OCI-LY7 (cell line): Measurements from ENCODE around the gene MRPL34. TPM values are rescaled to one million over a fixed set of nuclear protein-coding genes. Genes with fewer than 3 reads are reported as not detected.

Experiments used
- BruUV-seq: library from RNA; stranded (reverse); fragments of 400-500 nt; replicated peaks from 2 replicates; lab custom pipeline; 2021; lab: Mats Ljungman, UMichigan
- CTCF ChIA-PET: fragments of 300-600 bp; sonication (Branson Sonifier 250); formaldehyde crosslinking; loops from one replicate; lab custom pipeline; 2022; ENCODE audit warnings: antibody characterized with exemption; ENCODE audit not compliant: unreplicated experiment; lab: Charles Lee
- POLR2A ChIA-PET: fragments of 300-600 bp; sonication (Branson Sonifier 250); formaldehyde crosslinking; loops from one replicate; lab custom pipeline; 2022; ENCODE audit warnings: antibody characterized with exemption; lab: Charles Lee
- DNase-seq: peaks from one replicate; pipeline ENCODE4 v3.0.0-alpha.2; 2015; ENCODE audit warnings: low spot score
- H2AFZ ChIP-seq: fragments of 200-600 bp; sonication (generic), shearing (Covaris generic); 2 replicates; pipeline ENCODE4 v1.6.1; 2014; ENCODE audit warnings: mild to moderate bottlenecking, antibody characterized with exemption, low read length, moderate library complexity
- H3K27ac ChIP-seq: fragments of 200-600 bp; sonication (generic); 2 replicates; pipeline ENCODE4 v1.5.1; 2014; ENCODE audit warnings: mixed run types, low read depth, mild to moderate bottlenecking, moderate library complexity, low read length, inconsistent platforms; ENCODE audit not compliant: poor library complexity, severe bottlenecking
- H3K36me3 ChIP-seq: fragments of 200-600 bp; sonication (generic); 2 replicates; pipeline ENCODE4 v1.6.1; 2014; ENCODE audit warnings: mild to moderate bottlenecking, antibody characterized with exemption, low read length, moderate library complexity, mixed read lengths; ENCODE audit not compliant: insufficient read depth
- H3K4me1 ChIP-seq: fragments of 200-600 bp; sonication (generic); 2 replicates; pipeline ENCODE4 v1.5.1; 2014; ENCODE audit warnings: mild to moderate bottlenecking, low read length; ENCODE audit not compliant: insufficient read depth, poor library complexity, severe bottlenecking
- H3K4me2 ChIP-seq: fragments of 200-600 bp; sonication (generic); 2 replicates; pipeline ENCODE4 v1.6.1; 2014; ENCODE audit warnings: mild to moderate bottlenecking, low read length
- H3K4me3 ChIP-seq: fragments of 200-600 bp; sonication (generic); 2 replicates; pipeline ENCODE4 v1.5.1; 2014; ENCODE audit warnings: mild to moderate bottlenecking, low read depth, low read length; ENCODE audit not compliant: poor library complexity, severe bottlenecking
- H3K79me2 ChIP-seq: fragments of 200-600 bp; sonication (generic); 2 replicates; pipeline ENCODE4 v1.6.1; 2016; ENCODE audit warnings: low read depth, mild to moderate bottlenecking, low read length, moderate library complexity, mixed read lengths; ENCODE audit not compliant: insufficient read depth
- H3K9me2 ChIP-seq: fragments of 200-600 bp; sonication (generic); 2 replicates; pipeline ENCODE4 v1.6.1; 2016; ENCODE audit warnings: mild to moderate bottlenecking, low read length, mixed read lengths; ENCODE audit not compliant: insufficient read depth
- H3K9me3 ChIP-seq: fragments of 200-600 bp; sonication (generic); 2 replicates; pipeline ENCODE4 v1.6.1; 2014; ENCODE audit warnings: mild to moderate bottlenecking, mixed run types, low read length, mixed read lengths
- H4K20me1 ChIP-seq: fragments of 200-600 bp; sonication (generic); 2 replicates; pipeline ENCODE4 v1.6.1; 2014; ENCODE audit warnings: mild to moderate bottlenecking, antibody characterized with exemption, low read length, moderate library complexity, mixed read lengths; ENCODE audit not compliant: insufficient read depth
- CTCF ChIP-seq: fragments of 200-600 bp; sonication (generic); conservative IDR thresholded peaks from 2 replicates; pipeline ENCODE4 v1.5.1; 2014; ENCODE audit warnings: mild to moderate bottlenecking, antibody characterized with exemption, low read length, moderate library complexity, mixed read lengths
- EZH2phosphoT487 ChIP-seq: fragments of 200-600 bp; sonication (generic); IDR thresholded peaks from 2 replicates; pipeline ENCODE4 v1.6.1; 2018; ENCODE audit warnings: low read depth, borderline replicate concordance, mild to moderate bottlenecking, mixed run types, antibody characterized with exemption, low read length, moderate library complexity, mixed read lengths
- intact Hi-C: fragments of 100-400 bp; cut with micrococcal nuclease; formaldehyde crosslinking; loops from one replicate; pipeline ENCODE4 v1.10.0; 2022; ENCODE audit not compliant: unreplicated experiment
- total RNA-seq, 2 experiments: library from RNA; depleted of rRNA in 1 of 2; stranded (reverse); fragments of >200 nt in 1 of 2; shearing (Covaris generic) in 1 of 2; gene quantifications; 2 replicates each; pipeline ENCODE4 v1.2.3, GENCODE V29; 2014 to 2022

The MRPL34 gene
- total RNA-seq, 2 experiments from 2014 or later: 173 to 174 TPM

- Histone ChIP-seq H3K4me2 (no peak overlapping the region), H3K4me1 (peaks cover 9% of the 10 kb centered on the region), H4K20me1 (no peaks in the 10 kb centered on the region), H3K36me3 (peaks cover 44% of the 10 kb centered on the region), H3K9me3 (no peaks in the 10 kb centered on the region), H2AFZ (no peak overlapping the region), H3K79me2 (no peaks in the 10 kb centered on the region), H3K9me2 (no peaks in the 10 kb centered on the region), H3K27ac (no peak overlapping the region), H3K4me3 (no peak overlapping the region)
- CTCF ChIA-PET: no interaction called here
- intact Hi-C loops: no loop called here
- POLR2A ChIA-PET: interaction anchor here (1.4 kb wide), 1 partner anchor 12 kb away, joined by 3 read pairs; no protein-coding TSS in a partner anchor
- BruUV-seq: no TSS peak
- TF ChIP-seq CTCF: no peak
- no peak for TF ChIP-seq EZH2phosphoT487
- DNase-seq: no peak
These were observed 14.8 kb downstream of the MRPL34 start for GRCh38 chr19:17320435-17320834.

- no peak for DNase-seq
- Histone ChIP-seq H4K20me1 (no peaks in the 10 kb centered on the region), H3K79me2 (no peaks in the 10 kb centered on the region), H2AFZ (no peak overlapping the region), H3K4me3 (no peak overlapping the region), H3K4me1 (peaks cover 9% of the 10 kb centered on the region), H3K9me3 (no peaks in the 10 kb centered on the region), H3K4me2 (no peak overlapping the region), H3K27ac (no peak overlapping the region), H3K36me3 (peaks cover 35% of the 10 kb centered on the region), H3K9me2 (no peaks in the 10 kb centered on the region)
- no TSS peak for BruUV-seq
- intact Hi-C loops: no loop called here
- POLR2A ChIA-PET: interaction anchor here (1.4 kb wide), 1 partner anchor 11 kb away, joined by 3 read pairs; no protein-coding TSS in a partner anchor
- CTCF ChIA-PET: interaction anchor here (0.5 kb wide), 1 partner anchor 17 kb away, joined by 4 read pairs; the partner anchor contains the start of gene MRPL34
- no peak for TF ChIP-seq CTCF
- no peak for TF ChIP-seq EZH2phosphoT487
These were observed 16.2 kb downstream of the MRPL34 start for GRCh38 chr19:17321655-17322489.

GRCh38 chr19:17322854-17323253, 17.2 kb downstream of the MRPL34 start:
- CTCF ChIA-PET: no interaction called here
- no peaks in the 10 kb centered on the region for H3K9me3 ChIP-seq
- POLR2A ChIA-PET: no interaction called here
- no peaks in the 10 kb centered on the region for H3K79me2 ChIP-seq
- peaks cover 35% of the 10 kb centered on the region for H3K36me3 ChIP-seq
- no TSS peak for BruUV-seq
- no peaks in the 10 kb centered on the region for H4K20me1 ChIP-seq
- H3K4me3 ChIP-seq: no peak overlapping the region
- no peak overlapping the region for H2AFZ ChIP-seq
- no peak for TF ChIP-seq CTCF
- TF ChIP-seq EZH2phosphoT487: no peak
- no peak for DNase-seq
- no peak overlapping the region for H3K27ac ChIP-seq
- H3K9me2 ChIP-seq: no peaks in the 10 kb centered on the region
- no peak overlapping the region for H3K4me2 ChIP-seq
- intact Hi-C loops: no loop called here
- H3K4me1 ChIP-seq: peaks cover 9% of the 10 kb centered on the region
